ENCODE measurements around the gene BEND4.

BEND4 gene

GRCh38 chr4:42132099-42132498 lies 20.4 kb downstream of the BEND4 start:
- Histone ChIP-seq H3K4me3 (ENCODE audit: low read depth, low read length, poor library complexity, severe bottlenecking) (no peak overlapping the region), H3K4me2 (ENCODE audit: low read length) (no peak overlapping the region), H3K36me3 (ENCODE audit: insufficient read depth, low read length) (peaks cover 66% of the 10 kb centered on the region), H4K20me1 (ENCODE audit: insufficient read depth, low read length) (no peaks in the 10 kb centered on the region), H3K27ac (ENCODE audit: low read depth, low read length, poor library complexity, severe bottlenecking) (no peak overlapping the region), H3K9me2 (ENCODE audit: low read depth, low read length) (no peaks in the 10 kb centered on the region), H3K9me3 (ENCODE audit: low read length) (no peaks in the 10 kb centered on the region), H3K9ac (ENCODE audit: low read length) (no peak overlapping the region), H2AFZ (ENCODE audit: low read length) (no peak overlapping the region), H3F3A (ENCODE audit: insufficient read depth, low read length) (no peaks in the 10 kb centered on the region), H3K4me1 (ENCODE audit: insufficient read depth, low read length, severe bottlenecking) (peaks cover 10% of the 10 kb centered on the region), H3K79me2 (ENCODE audit: insufficient read depth, low read length) (peaks cover 65% of the 10 kb centered on the region), H3K27me3 (ENCODE audit: insufficient read depth, low read length) (no peaks in the 10 kb centered on the region)
- no peak for TF ChIP-seq CTCF (IDR thresholded peaks at IDR 0.05; ENCODE audit: low read length)
- TF ChIP-seq EZH2 (IDR thresholded peaks at IDR 0.05; ENCODE audit: borderline replicate concordance, low read length) = no peak

- Histone ChIP-seq H3K27ac (ENCODE audit: low read depth, low read length, poor library complexity, severe bottlenecking) (no peak overlapping the region), H3K9me3 (ENCODE audit: low read length) (no peaks in the 10 kb centered on the region), H3F3A (ENCODE audit: insufficient read depth, low read length) (no peaks in the 10 kb centered on the region), H2AFZ (ENCODE audit: low read length) (no peak overlapping the region), H3K36me3 (ENCODE audit: insufficient read depth, low read length) (peaks cover 85% of the 10 kb centered on the region), H3K27me3 (ENCODE audit: insufficient read depth, low read length) (no peaks in the 10 kb centered on the region), H4K20me1 (ENCODE audit: insufficient read depth, low read length) (no peaks in the 10 kb centered on the region), H3K9ac (ENCODE audit: low read length) (no peak overlapping the region), H3K4me2 (ENCODE audit: low read length) (no peak overlapping the region), H3K9me2 (ENCODE audit: low read depth, low read length) (no peaks in the 10 kb centered on the region), H3K4me1 (ENCODE audit: insufficient read depth, low read length, severe bottlenecking) (peaks cover 13% of the 10 kb centered on the region), H3K79me2 (ENCODE audit: insufficient read depth, low read length) (peaks cover 16% of the 10 kb centered on the region), H3K4me3 (ENCODE audit: low read depth, low read length, poor library complexity, severe bottlenecking) (no peak overlapping the region)
- TF ChIP-seq CTCF (IDR thresholded peaks at IDR 0.05; ENCODE audit: low read length) (no peak), EZH2 (IDR thresholded peaks at IDR 0.05; ENCODE audit: borderline replicate concordance, low read length) (no peak)
These were observed 29.3 kb downstream of the BEND4 start for GRCh38 chr4:42123071-42123644.

GRCh38 chr4:42122237-42122636 lies 30.2 kb downstream of the BEND4 start:
- Histone ChIP-seq H3K9ac (ENCODE audit: low read length) (no peak overlapping the region), H3K79me2 (ENCODE audit: insufficient read depth, low read length) (peaks cover 7% of the 10 kb centered on the region), H3K9me3 (ENCODE audit: low read length) (no peaks in the 10 kb centered on the region), H3K4me3 (ENCODE audit: low read depth, low read length, poor library complexity, severe bottlenecking) (no peak overlapping the region), H3K36me3 (ENCODE audit: insufficient read depth, low read length) (peaks cover 86% of the 10 kb centered on the region), H3K4me2 (ENCODE audit: low read length) (no peak overlapping the region), H3K27ac (ENCODE audit: low read depth, low read length, poor library complexity, severe bottlenecking) (no peak overlapping the region), H3K4me1 (ENCODE audit: insufficient read depth, low read length, severe bottlenecking) (peaks cover 4% of the 10 kb centered on the region), H4K20me1 (ENCODE audit: insufficient read depth, low read length) (no peaks in the 10 kb centered on the region), H3K27me3 (ENCODE audit: insufficient read depth, low read length) (no peaks in the 10 kb centered on the region), H2AFZ (ENCODE audit: low read length) (no peak overlapping the region), H3K9me2 (ENCODE audit: low read depth, low read length) (no peaks in the 10 kb centered on the region), H3F3A (ENCODE audit: insufficient read depth, low read length) (no peaks in the 10 kb centered on the region)
- TF ChIP-seq CTCF (IDR thresholded peaks at IDR 0.05; ENCODE audit: low read length) (no peak), EZH2 (IDR thresholded peaks at IDR 0.05; ENCODE audit: borderline replicate concordance, low read length) (no peak)
